NCI-H82 treated with DMSO at 0.1 percent for 48 hours (cell line): ENCODE results near the gene POLE.

Source experiments
- DNase-seq: peaks from one replicate; lab custom pipeline; 2025; ENCODE audit not compliant: unreplicated experiment; lab: John Stamatoyannopoulos, UW

POLE gene

DNA sequence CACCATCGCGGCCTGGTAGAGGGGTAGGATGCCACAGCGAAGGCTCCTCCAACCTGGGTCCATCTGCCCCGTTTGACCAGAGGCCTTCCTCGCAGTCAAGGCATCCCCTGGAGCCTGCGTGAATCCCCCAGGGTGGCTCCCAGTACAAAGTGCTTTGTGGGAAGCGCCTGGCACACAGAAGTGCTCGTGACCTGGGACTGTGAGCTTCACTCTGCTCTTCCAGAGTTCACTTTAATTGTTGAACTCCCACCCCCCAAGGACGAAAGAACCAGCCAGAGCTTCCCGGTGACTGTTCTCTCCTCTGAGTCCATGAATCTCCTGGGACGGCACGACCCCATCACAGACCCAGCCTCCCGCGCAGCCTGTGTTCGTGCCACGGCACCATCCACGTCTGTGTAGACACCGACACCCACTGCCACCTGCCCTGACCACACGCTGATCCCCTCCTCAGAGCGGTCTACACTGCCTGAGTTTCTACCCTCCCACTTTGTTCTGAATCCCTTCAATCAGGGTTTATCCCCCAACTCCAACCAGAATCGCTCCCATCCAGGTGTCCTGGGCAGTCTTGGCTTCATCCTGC, 52.6 kb downstream of the POLE start:
- no peak for DNase-seq

DNA sequence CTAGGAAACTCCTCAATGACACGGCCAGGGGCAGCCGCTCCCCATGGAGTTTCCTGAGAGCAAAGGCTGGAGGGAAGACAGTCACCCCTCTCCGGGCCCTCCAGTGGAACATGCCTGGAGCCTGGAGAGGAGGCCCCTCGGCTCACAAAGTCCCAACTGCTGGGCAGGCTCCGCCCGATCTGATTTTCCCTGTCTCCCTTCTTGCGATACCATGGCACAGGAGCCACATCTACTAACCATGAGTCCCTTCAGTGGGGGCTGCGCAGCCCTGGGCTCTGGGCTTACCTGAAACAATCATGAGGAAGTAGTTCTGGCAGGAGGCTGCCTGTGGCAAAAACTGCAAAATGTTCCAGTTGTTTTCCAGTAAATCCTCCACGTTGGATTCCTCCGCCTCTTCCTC, 53.2 kb downstream of the POLE start:
- DNase-seq: no peak

DNA sequence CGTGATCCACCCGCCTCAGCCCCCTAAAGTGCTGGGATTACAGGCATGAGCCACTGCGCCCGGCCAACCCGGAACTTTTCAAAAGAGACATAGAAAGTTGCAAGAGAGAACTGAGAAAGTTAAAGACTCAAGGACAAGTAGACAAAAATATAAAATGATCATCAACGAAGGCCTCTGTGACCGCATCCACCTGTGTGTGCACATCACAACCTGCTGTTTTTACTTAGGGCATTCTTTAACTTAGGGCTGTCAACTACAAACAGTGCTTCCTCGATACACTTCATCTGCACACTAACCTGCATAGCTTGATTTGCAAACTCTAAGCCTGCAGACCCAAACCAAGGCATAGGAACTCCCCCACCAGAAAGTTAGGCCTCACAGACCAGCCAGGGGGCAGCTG, 53.7 kb downstream of the POLE start:
- no peak for DNase-seq

DNA sequence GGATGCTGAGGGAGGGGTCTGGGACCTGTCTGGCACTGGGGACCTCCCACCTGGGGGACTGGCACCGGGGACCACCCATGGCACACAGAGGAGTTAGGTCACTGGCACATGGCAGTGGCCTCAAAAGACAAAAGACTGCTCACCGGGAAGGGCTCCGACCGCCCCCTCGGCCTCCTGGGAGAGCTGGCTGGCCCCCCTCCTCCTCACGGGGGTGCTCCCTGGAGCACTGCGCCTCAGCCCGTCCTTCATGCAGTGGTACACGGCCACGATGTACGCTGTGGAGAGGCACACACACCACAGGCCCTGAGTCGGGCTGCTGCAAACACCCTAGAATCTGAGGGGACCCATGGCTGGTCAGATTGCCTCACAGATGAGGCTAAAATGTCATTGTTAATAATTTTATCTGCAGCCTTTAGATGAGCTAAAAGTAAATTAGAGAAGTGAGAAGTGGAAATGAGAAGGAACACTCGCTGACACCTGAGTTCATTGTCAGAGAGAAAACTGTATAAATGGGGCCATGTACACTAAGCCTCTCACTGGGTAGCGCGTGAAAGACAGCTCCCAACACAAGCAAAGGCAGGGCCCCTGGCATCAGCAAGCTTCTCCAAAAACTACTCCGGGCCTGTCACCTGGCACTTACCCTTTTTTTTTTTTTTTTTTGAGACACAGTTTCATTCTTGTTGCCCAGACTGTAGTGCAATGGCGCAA, 54.5 kb downstream of the POLE start:
- DNase-seq: no peak

DNA sequence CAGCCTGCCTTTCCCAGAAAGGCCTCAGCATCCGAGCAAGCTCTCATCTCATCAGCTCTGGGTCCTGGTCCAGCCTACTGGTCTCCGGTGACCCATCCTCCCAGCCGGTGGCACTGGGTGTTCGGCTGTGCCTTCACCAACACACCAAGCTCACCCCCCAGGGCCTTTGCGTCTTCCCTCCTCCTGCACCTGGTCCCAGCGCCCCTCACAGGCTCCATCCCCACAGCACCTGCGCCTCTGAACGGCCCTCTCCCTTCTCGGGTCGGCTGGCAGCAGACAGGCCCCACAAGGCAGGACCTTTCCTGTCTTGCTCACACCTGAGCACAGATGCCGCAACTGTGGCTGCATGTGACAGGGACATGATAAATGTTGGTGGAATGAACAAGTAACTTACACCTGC, 55.5 kb downstream of the POLE start:
- DNase-seq: no peak

DNA sequence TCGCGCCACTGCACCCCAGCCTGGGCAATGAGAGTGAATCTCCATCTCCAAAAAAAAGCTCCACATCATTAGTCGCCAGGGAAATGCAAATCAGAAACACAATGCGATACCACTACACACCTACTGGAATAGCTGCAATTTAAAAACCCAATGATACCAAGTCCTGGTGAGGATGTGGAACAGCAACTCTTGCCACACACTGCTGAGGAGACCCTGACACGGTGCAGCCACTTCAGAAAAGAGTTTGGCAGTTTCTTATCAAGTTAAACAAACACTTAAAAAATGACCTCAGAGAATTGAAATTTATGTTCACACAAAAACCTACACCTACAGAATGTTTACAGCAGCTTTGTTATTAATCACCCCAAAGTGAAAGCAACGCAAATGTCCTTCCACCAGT, 56.5 kb downstream of the POLE start:
- DNase-seq: no peak

DNA sequence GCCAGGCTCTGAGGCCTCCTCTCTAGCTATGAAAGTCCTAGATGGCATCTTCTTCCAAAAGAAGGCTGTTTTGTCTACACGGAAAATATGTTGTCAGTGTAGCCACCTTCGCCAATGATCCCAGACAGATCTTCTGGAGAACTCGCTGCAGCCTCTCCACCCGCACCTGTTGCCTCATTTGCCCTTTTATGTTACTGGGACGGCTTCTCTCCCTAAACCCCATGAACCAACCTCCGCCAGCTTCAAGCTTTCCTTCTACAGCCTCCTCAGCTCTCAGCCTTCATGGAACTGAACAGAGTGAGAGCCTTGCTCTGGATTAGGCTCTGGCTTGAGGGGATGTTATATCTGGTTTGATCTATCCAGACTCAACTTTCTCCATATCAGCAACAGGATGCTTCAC, 57.8 kb downstream of the POLE start:
- no peak for DNase-seq

DNA sequence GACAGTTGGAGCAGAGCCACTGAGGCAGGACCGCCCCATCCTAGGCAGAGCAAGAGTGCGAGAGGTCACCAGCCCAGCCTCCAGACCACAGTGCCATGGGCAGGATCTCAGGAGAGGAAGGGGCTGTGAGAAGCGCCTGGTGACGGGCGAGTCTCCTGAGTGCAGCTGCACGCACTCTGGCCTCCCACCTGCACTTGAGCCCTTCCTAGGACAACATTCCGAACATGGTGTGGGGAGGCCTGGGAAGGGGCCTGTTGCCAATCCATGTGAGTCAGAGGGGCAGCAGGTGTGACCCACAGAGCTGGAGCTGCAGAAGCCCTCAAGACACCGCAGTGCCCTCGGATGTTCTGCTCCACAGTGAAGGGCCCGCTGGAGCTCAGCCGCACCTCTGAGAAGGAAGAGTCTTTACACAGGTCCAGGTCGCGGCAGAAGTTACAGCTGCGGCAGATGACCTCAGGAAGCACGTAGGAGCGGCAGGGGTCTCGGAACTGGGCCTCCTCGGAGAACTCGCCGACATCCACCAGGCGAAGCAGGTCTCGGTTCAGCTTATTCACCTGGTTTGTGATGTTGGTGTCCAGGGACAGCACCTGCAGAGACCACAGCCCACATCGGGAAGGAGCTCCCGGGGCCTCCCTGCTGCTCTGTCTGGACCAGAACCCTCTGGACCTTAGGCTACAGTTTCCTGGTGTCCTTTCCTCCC, 61.3 kb downstream of the POLE start:
- no peak for DNase-seq

DNA sequence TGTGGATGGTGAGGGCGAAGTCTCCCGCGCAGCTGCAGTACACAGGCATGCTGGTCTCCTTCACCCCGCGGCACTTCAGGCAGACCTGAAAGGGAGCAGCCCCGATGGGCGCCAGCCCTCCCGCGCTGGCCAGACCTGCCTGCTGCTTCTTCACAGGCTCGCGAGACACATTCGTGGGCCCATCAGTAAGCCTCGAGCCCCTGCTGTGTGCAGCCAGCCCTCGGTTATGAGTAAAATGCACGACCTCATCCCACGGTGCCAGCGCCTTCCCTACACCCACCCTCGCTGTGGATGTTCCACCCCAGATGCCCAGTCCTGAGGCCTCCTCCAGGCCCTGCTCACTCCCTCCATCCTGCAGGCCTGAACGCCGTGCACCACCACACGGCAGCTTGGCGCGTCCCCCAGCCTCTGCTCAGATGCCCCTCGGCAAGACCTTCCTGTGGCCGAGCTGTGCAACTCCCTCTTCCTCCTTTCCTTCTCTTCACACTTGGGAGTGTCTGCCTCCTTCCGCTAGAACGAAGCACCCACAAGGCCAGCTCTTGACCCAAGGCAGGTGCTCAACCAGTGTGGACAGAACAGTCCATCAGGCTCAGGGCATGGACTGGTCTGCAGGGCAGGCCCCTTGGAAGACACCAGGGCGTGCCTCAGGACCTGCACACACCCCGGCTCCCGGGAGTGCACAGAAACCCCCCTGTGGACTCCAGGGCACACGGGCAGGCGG, 62.1 kb downstream of the POLE start:
- DNase-seq: no peak

DNA sequence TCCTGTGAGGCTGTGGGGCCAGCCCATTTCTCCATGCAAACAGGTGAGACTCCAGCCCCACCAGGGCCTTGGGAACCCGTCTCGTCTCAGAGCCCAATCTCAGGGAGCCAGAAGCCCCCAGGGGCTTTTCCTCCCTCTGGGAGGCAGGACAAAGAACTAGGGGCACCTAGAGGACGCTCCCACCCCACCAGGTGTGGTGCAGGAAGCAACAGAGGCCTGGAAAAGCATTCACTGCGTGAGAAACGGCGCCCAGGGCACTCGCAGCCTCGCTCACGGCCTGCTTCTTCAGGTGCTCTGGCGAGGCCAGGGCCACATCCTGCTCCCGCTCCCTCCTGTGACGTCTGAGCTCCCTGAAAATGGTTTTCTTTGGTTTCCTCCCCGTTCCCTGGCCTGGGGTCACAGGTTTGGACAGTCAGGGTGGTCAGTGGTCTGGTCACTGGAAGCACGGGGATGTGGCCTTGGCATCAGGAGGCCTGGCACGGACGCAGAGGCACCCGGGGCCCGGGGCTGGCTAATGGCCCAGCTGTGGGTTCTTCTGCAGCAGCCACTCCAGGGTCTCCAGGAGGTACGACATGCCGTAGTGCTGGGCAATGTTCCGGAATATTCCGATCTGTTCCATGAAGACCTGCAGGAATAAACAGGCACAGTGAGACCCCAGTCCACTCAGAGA, 62.8 kb downstream of the POLE start:
- no peak for DNase-seq

DNA sequence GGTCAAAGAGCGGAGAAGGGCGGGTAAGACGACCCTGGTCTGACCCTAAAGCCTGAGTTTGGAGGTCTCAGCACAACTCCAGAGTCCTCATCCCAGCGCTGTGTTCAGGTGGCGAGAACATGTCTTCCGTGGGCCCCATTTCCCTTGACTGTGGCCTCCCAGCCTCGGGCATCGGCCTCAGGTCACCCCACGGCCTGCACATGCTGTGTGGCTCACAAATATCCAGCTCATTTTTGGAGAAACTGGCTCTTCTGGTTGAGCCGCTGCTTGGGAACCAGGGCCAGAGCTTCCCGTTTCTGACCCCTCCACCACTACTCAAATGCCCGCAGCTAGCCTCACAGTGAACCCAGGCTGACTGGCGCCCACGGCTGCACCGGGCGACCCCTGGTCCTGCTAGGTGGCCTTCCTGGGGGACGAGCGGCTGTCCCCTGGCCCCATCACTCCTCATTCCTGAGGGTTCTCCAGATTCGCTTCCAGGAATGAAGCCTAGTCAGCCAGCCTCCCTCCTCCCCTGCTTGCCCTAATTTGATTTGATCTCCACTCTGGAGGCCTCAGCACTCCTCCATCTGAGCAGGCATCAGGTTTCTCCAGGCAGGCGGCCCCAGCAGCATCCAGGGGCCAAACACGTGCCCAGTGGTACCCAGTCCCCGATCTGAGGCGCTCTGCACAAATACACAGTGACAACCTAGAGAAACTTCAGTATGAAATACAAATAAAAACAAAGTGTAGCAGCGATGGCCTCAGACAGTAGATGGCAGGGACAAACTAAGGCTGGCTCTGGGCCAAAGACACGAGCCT, 63.9 kb downstream of the POLE start:
- DNase-seq: no peak

DNA sequence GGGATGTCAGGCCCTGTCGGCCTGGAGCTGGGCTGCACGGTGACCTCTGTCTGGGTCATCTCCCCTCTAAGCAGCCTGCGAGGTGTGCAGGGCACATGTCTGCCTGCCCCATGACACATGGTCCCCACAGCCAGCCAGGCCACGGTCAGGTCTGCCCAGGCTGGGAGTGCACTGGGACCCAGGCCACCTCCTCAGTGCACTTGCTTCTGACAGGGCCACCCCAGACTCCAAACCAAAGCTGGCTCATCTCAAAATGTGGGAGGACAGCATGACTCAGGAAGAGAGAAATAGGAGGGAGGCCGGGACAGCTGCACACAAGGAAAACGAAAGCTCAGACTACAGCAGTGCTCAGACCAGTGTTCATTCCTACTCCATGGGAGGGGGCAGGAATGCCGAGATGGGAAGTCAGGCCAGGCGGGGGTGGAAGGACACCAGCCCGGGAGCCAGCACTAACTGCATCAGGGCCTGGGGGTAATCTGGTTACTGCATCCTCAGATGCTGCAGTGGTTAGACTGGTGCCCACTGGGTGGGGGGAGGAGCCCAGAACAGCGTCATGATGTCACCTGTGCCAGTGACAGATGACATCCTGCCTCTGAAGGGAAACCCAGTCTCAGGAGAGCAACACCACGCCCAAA, 64.6 kb downstream of the POLE start:
- DNase-seq: no peak

DNA sequence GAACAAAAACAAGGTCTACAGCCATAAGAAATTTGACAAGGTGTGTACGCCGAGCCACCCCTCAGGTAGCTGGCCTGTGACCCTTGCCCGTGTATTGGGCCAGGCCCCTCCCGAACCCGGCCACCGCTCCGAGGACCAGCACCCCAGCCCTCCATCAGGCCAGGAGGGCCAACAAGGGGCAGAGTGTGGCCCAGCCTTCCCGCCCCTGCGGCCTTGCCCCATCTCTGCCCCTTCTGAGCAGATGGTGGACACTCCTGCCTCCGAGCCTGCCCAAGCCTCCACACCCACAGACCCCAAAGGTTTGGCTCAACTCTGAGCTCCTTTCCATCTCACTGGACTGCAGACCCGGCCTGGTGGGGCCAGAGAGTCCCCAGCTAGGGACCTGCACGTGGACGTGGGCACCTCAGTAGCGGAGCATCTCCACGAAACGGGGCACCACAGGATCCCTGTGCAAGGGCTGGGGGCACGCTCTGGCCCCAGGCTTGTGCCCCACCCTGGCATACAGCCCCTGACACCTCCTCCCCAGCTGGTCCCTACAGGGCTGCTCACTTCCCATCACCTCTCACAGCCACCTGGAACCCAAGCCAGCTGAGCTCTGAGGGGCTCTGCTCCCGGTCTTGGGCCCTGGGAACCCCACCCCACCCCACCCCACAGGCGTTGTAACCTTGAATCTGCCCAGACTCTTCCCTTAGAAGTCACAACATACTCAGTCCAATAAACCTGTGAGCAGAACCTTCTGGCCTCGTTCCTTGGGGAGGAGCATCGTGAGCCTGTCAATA, 65.3 kb downstream of the POLE start:
- DNase-seq: no peak

DNA sequence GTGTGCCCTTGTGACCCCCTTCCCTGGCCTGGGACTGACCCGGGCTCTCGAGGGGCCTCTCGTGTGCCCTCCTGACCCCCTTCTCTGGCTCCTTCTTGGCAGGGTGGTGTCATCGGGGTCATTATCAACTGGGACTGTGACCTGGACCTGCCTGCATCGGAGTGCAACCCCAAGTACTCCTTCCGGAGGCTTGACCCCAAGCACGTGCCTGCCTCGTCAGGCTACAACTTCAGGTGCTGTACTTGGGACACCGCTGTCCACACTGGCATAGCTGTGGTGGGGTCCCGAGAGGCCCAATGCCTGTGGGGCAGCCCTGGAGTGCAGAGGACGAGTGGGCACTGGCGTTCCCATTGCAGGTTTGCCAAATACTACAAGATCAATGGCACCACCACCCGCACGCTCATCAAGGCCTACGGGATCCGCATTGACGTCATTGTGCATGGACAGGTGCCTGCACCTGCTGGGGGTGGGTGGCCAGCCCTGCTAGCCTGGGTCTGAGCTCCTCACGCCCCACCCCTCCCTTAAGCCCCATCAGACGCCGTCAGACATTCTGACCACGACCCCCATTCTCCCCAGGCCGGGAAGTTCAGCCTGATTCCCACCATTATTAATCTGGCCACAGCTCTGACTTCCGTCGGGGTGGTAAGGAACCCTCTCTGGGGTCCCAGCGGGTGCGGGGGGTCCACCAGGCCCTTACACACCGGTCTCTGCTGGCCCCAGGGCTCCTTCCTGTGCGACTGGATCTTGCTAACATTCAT, 66.1 kb downstream of the POLE start:
- no peak for DNase-seq

DNA sequence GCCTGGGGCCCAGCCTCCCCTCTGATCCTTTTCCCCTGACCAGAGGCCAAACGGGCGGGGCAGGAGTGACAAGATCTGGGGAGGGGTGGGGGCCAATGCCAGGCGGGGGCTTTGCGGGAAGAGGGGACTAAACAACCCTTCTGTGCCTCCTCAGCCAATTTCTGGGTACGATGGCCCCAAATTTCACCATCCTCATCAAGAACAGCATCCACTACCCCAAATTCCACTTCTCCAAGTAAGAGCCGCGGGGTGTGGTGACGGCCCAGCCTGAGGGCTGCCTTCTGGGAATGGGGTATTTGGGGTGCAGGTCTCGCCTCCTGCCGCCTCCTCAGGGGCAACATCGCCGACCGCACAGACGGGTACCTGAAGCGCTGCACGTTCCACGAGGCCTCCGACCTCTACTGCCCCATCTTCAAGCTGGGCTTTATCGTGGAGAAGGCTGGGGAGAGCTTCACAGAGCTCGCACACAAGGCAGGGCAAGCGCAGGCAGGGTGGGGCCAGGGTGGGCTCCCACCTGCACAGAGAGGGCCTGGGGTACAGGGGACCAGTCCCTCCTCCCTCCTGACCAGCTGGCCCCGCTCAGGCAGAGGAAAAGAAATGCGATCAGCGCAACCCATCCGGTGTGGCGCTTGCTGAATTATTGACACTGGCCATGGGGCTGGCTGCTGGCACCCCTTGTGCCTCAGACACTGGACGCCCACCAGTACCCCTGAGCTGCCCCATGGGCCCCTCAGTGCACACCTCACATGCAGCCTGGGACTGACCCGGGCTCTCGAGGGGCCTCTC, 66.8 kb downstream of the POLE start:
- DNase-seq: no peak

DNA sequence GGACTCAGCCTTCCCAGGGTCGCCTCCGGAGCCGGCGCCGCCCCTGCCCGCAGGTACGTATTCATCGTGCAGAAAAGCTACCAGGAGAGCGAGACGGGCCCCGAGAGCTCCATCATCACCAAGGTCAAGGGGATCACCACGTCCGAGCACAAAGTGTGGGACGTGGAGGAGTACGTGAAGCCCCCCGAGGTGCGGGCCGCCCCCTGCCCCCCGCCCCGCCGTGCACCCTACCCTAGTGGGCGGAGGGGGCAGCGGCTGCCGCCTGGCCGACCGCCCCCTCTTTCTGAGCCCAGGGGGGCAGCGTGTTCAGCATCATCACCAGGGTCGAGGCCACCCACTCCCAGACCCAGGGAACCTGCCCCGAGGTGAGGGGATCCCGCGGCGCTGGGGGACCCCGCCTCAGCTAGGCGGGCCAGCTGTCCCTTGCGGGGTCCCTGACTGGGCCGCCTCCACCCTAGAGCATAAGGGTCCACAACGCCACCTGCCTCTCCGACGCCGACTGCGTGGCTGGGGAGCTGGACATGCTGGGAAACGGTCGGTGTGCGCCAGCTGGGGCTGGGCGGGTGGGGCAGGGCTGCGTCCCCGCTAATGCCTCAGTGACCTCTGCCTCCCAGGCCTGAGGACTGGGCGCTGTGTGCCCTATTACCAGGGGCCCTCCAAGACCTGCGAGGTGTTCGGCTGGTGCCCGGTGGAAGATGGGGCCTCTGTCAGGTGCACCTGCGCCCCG, 67.6 kb downstream of the POLE start:
- no peak for DNase-seq

DNA sequence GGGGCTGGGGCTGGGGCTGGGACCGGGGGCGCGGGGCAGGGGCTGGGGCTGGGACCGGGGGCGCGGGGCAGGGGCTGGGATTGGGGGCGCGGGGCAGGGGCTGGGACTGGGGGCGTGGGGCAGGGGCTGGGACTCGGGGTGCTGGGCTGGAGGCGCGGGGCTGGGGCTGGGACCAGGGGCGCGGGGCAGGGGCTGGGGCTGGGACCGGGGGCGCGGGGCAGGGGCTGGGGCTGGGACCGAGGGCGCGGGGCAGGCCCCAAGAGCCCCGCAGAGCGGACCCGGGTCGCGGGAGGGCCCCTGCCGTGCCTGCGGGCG, 68.1 kb downstream of the POLE start:
- no peak for DNase-seq
